ENCODE measurements around the gene CEP76. TPM values are rescaled to one million over a fixed set of nuclear protein-coding genes. Genes with fewer than 3 reads are reported as not detected.

Gene CEP76
- polyA plus RNA-seq, 1 donor (not counting 4 experiments of a cell fraction or from before 2014, with no cell fraction given) = 10.7 TPM

DNA sequence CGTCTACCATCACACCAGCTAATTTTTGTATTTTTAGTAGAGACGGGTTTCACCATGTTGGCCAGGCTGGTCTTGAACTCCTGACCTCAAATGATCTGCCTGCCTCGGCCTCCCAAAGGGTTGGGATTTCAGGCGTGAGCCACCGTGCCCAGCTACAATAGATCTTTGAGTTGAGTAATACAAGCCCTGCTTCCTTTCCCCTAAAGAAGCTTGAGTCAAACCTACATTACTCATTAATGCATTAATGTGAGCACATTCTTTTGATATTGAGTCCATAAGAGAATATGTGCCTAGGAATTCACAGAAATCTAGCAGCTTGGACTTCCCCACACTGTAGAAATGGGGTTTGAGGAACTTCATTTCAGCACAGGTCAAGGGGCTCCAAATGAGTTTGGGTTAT lies 39.9 kb upstream of the CEP76 start:
- no peaks in the 10 kb centered on the region for H4K20me1 ChIP-seq (ENCODE audit: control insufficient read depth, extremely low read depth, insufficient read depth, low read length)
- no peak overlapping the region for H3K9ac ChIP-seq (ENCODE audit: control insufficient read depth, extremely low read depth, insufficient read depth, low read length)
- no peaks in the 10 kb centered on the region for H3K79me2 ChIP-seq (ENCODE audit: control insufficient read depth, insufficient read depth, low read length)
- peak overlapping the region; percentile 27 for H3K4me2 ChIP-seq (ENCODE audit: control insufficient read depth, extremely low read depth, insufficient read depth, low read depth, low read length)
- H3K27me3 ChIP-seq (ENCODE audit: control insufficient read depth, extremely low read depth, insufficient read depth, low read length) = no peaks in the 10 kb centered on the region
- H3K27ac ChIP-seq (ENCODE audit: control insufficient read depth, insufficient read depth, low read length) = peak overlapping the region; percentile 86
- H3K36me3 ChIP-seq (ENCODE audit: control insufficient read depth in 2 of 2, extremely low read depth in 1 of 2, insufficient read depth in 2 of 2, low read length in 2 of 2) = no peaks in the 10 kb centered on the region
- dilution Hi-C loops (cut with MboI; ENCODE audit: extremely low pct_ligation_motif_present, low sequenced_read_pairs) = loop anchor here (25.0 kb wide), 1 partner anchor 170 kb away; no protein-coding TSS in a partner anchor
- H2AFZ ChIP-seq (ENCODE audit: control insufficient read depth, low read length) = no peak overlapping the region
- H3K4me1 ChIP-seq (ENCODE audit: control insufficient read depth, extremely low read depth, insufficient read depth, low read length) = peaks cover 32% of the 10 kb centered on the region
- DNase-seq (ENCODE audit: low read depth, low spot score) = peak; percentile 86
- H3K9me3 ChIP-seq (ENCODE audit: control insufficient read depth, low read depth, low read length) = no peaks in the 10 kb centered on the region
- FAIRE-seq = peak; percentile 84
- no peak overlapping the region for H3K4me3 ChIP-seq (ENCODE audit: control insufficient read depth in 2 of 3, extremely low read depth in 1 of 3, insufficient read depth in 2 of 3, low read depth in 1 of 3, low read length in 3 of 3)
- no peaks in the 10 kb centered on the region for H3K9me1 ChIP-seq (ENCODE audit: control insufficient read depth, extremely low read depth, insufficient read depth, low read length)
- TF ChIP-seq, protein P1, sequence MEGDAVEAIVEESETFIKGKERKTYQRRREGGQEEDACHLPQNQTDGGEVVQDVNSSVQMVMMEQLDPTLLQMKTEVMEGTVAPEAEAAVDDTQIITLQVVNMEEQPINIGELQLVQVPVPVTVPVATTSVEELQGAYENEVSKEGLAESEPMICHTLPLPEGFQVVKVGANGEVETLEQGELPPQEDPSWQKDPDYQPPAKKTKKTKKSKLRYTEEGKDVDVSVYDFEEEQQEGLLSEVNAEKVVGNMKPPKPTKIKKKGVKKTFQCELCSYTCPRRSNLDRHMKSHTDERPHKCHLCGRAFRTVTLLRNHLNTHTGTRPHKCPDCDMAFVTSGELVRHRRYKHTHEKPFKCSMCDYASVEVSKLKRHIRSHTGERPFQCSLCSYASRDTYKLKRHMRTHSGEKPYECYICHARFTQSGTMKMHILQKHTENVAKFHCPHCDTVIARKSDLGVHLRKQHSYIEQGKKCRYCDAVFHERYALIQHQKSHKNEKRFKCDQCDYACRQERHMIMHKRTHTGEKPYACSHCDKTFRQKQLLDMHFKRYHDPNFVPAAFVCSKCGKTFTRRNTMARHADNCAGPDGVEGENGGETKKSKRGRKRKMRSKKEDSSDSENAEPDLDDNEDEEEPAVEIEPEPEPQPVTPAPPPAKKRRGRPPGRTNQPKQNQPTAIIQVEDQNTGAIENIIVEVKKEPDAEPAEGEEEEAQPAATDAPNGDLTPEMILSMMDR (optimal IDR thresholded peaks at IDR 0.05 in 1 of 3, IDR thresholded peaks at IDR 0.05 in 1 of 3, conservative IDR thresholded peaks at IDR 0.05 in 1 of 3; ENCODE audit: extremely low read depth in 1 of 3, insufficient read depth in 2 of 3, low read length in 3 of 3) = no peak
- TF ChIP-seq EZH2 (IDR thresholded peaks at IDR 0.05; ENCODE audit: low read length) = no peak

DNA sequence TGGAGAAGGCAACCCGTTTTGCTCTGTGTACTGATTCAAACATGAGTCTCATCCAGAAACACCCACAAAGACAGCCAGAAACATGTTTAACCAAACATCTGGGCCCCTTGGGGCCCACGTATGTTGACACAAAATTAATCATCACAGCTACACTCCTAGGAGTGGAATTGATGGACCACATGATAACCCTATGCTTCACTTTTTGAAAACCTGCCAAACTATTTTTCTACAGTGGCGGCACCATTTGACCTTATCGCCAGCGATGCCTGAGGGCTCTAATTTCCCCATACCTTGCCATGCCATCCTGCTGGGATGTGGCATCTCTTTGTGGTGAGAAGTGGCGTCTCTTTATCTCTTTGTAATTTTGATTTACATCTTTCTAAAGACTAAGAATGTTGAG lies 38.8 kb upstream of the CEP76 start:
- Histone ChIP-seq H3K4me2 (ENCODE audit: control insufficient read depth, extremely low read depth, insufficient read depth, low read depth, low read length) (peak overlapping the region; percentile 69), H4K20me1 (ENCODE audit: control insufficient read depth, extremely low read depth, insufficient read depth, low read length) (no peaks in the 10 kb centered on the region), H3K27ac (ENCODE audit: control insufficient read depth, insufficient read depth, low read length) (peak overlapping the region; percentile 86), H3K9me3 (ENCODE audit: control insufficient read depth, low read depth, low read length) (no peaks in the 10 kb centered on the region), H3K4me3 (ENCODE audit: control insufficient read depth in 2 of 3, extremely low read depth in 1 of 3, insufficient read depth in 2 of 3, low read depth in 1 of 3, low read length in 3 of 3) (no peak overlapping the region), H3K4me1 (ENCODE audit: control insufficient read depth, extremely low read depth, insufficient read depth, low read length) (peaks cover 32% of the 10 kb centered on the region), H3K79me2 (ENCODE audit: control insufficient read depth, insufficient read depth, low read length) (no peaks in the 10 kb centered on the region), H3K9ac (ENCODE audit: control insufficient read depth, extremely low read depth, insufficient read depth, low read length) (peak overlapping the region; percentile 54), H3K36me3 (ENCODE audit: control insufficient read depth in 2 of 2, extremely low read depth in 1 of 2, insufficient read depth in 2 of 2, low read length in 2 of 2) (no peaks in the 10 kb centered on the region), H3K27me3 (ENCODE audit: control insufficient read depth, extremely low read depth, insufficient read depth, low read length) (no peaks in the 10 kb centered on the region), H3K9me1 (ENCODE audit: control insufficient read depth, extremely low read depth, insufficient read depth, low read length) (no peaks in the 10 kb centered on the region), H2AFZ (ENCODE audit: control insufficient read depth, low read length) (peak overlapping the region; percentile 79)
- no peak for TF ChIP-seq EZH2 (IDR thresholded peaks at IDR 0.05; ENCODE audit: low read length)
- TF ChIP-seq, protein P1 (optimal IDR thresholded peaks at IDR 0.05 in 1 of 3, IDR thresholded peaks at IDR 0.05 in 1 of 3, conservative IDR thresholded peaks at IDR 0.05 in 1 of 3; ENCODE audit: extremely low read depth in 1 of 3, insufficient read depth in 2 of 3, low read length in 3 of 3) = no peak
- peak; percentile 96 for FAIRE-seq
- dilution Hi-C loops (cut with MboI; ENCODE audit: extremely low pct_ligation_motif_present, low sequenced_read_pairs) = loop anchor here (25.0 kb wide), 1 partner anchor 171 kb away; no protein-coding TSS in a partner anchor
- DNase-seq (ENCODE audit: low read depth, low spot score) = peak; percentile 97

Measured in keratinocyte (primary cell).